GM10248 (cell line): ENCODE data around the gene SYNPO2.
"Not testable (repeated sequence)": the region's sequence is repeated elsewhere in the genome, so short reads cannot be mapped to it uniquely, and the experiment has no call there.

Experiments
- CTCF ChIA-PET: fragments of 300-600 bp; sonication (Branson Sonifier 250); formaldehyde crosslinking; extraction: SDS; loops from one replicate; lab custom pipeline; 2021; ENCODE audit warnings: antibody characterized with exemption; lab: Yijun Ruan, JAX
- POLR2A ChIA-PET: fragments of 350-650 bp; sonication (Branson Sonifier 250); formaldehyde crosslinking; extraction: SDS; loops from one replicate; lab custom pipeline; 2020; ENCODE audit warnings: antibody characterized with exemption; lab: Yijun Ruan, JAX
- DNase-seq: peaks from one replicate; pipeline ENCODE4 v3.0.0; 2012; ENCODE audit errors: extremely low spot score
- CTCF ChIP-seq: IDR thresholded peaks from 2 replicates; pipeline ENCODE4 v1.5.1; 2012; ENCODE audit warnings: mild to moderate bottlenecking, low read depth; ENCODE audit errors: extremely low read depth, missing control alignments, control extremely low read depth

SYNPO2 gene

GRCh38 chr4:119017636-119018035 is 129.0 kb downstream of the SYNPO2 start:
- DNase-seq, result no peak
- TF ChIP-seq CTCF, result no peak
- POLR2A ChIA-PET, result no interaction called here
- CTCF ChIA-PET, result interaction anchor here (1.1 kb wide), 1 partner anchor 23 kb away, joined by 5 read pairs; no protein-coding TSS in a partner anchor

- DNase-seq, result no peak
- TF ChIP-seq CTCF, result no peak
- POLR2A ChIA-PET, result no interaction called here
- CTCF ChIA-PET, result no interaction called here
Measured at GRCh38 chr4:119020158-119020557, 131.5 kb downstream of the SYNPO2 start.

GRCh38 chr4:119022520-119022919 is 133.9 kb downstream of the SYNPO2 start:
- DNase-seq, POLR2A ChIA-PET: not testable (repeated sequence)
- CTCF ChIA-PET, result interaction anchor here (1.2 to 12.2 kb wide), 3 partner anchors 8 to 19 kb away, joined by 3 to 103 read pairs (median 4); no protein-coding TSS in a partner anchor

- ChIA-PET POLR2A (no interaction called here), CTCF (interaction anchor here (1.4 to 12.2 kb wide), 2 partner anchors 11 to 18 kb away, joined by 3 to 103 read pairs; no protein-coding TSS in a partner anchor)
- TF ChIP-seq CTCF, result no peak
- DNase-seq, result no peak
Measured at GRCh38 chr4:119024102-119024501, 135.4 kb downstream of the SYNPO2 start.

- no peak for TF ChIP-seq CTCF
- POLR2A ChIA-PET, result no interaction called here
- CTCF ChIA-PET, result interaction anchor here (1.0 to 12.2 kb wide), 3 partner anchors 16 to 57 kb away, joined by 4 to 103 read pairs (median 4); no protein-coding TSS in a partner anchor
- DNase-seq, result no peak
Measured at GRCh38 chr4:119025420-119025819, 136.8 kb downstream of the SYNPO2 start.

- ChIA-PET CTCF (interaction anchor here (1.0 to 12.2 kb wide), 3 partner anchors 16 to 58 kb away, joined by 4 to 103 read pairs (median 4); no protein-coding TSS in a partner anchor), POLR2A (no interaction called here)
- DNase-seq, result no peak
- no peak for TF ChIP-seq CTCF
Measured at GRCh38 chr4:119025916-119026661, 137.4 kb downstream of the SYNPO2 start.
